DND-41 (cell line): ENCODE measurements around the gene ACOXL.

Experiments used
- ATAC-seq: fragments of 200-7000 bp; cut with Tn5 transposase; 3 replicates; pipeline ENCODE4 v1.9.1; 2021; ENCODE audit warnings: low read depth; ENCODE audit not compliant: insufficient read depth
- DNase-seq: peaks from one replicate; pipeline ENCODE4 v3.0.0-alpha.2; 2020
- H2AFZ ChIP-seq: 2 replicates; pipeline ENCODE4 v1.6.0; 2012; ENCODE audit warnings: low read depth, low read length
- H3K27ac ChIP-seq: 2 replicates; pipeline ENCODE4 v1.5.1; 2012; ENCODE audit warnings: low read length, inconsistent platforms
- H3K27me3 ChIP-seq: fragments of 200-600 bp; sonication (generic); 2 replicates; pipeline ENCODE4 v1.6.0; 2012; ENCODE audit warnings: low read length, mild to moderate bottlenecking, inconsistent platforms; ENCODE audit not compliant: insufficient read depth, poor library complexity
- H3K36me3 ChIP-seq: 2 replicates; pipeline ENCODE4 v1.5.1; 2012; ENCODE audit warnings: low read length, inconsistent platforms; ENCODE audit not compliant: insufficient read depth
- H3K4me1 ChIP-seq: 2 replicates; pipeline ENCODE4 v1.5.1; 2012; ENCODE audit warnings: mild to moderate bottlenecking, low read length; ENCODE audit not compliant: insufficient read depth
- H3K4me2 ChIP-seq: 2 replicates; pipeline ENCODE4 v1.6.0; 2012; ENCODE audit warnings: mild to moderate bottlenecking, moderate library complexity, low read length, inconsistent platforms; ENCODE audit not compliant: insufficient read depth
- H3K4me3 ChIP-seq, 2 experiments: fragments of 200-600 bp in 1 of 2; shearing (Covaris generic) in 1 of 2; 2 replicates each; pipeline ENCODE4 v1.5.1; 2012 to 2016; ENCODE audit warnings: inconsistent platforms in 2 of 2, low read length in 2 of 2, mild to moderate bottlenecking in 2 of 2, low read depth in 1 of 2, moderate library complexity in 1 of 2
- H3K79me2 ChIP-seq: 2 replicates; pipeline ENCODE4 v1.6.0; 2012; ENCODE audit warnings: low read length, inconsistent platforms; ENCODE audit not compliant: insufficient read depth
- H3K9ac ChIP-seq: 2 replicates; pipeline ENCODE4 v1.6.0; 2012; ENCODE audit warnings: low read depth, mild to moderate bottlenecking, inconsistent platforms, low read length, moderate library complexity
- H3K9me3 ChIP-seq: 2 replicates; pipeline ENCODE4 v1.5.1; 2012; ENCODE audit warnings: low read length, moderate library complexity, mild to moderate bottlenecking, inconsistent platforms; ENCODE audit not compliant: insufficient read depth, severe bottlenecking
- H4K20me1 ChIP-seq: 2 replicates; pipeline ENCODE4 v1.6.0; 2012; ENCODE audit warnings: low read length; ENCODE audit not compliant: insufficient read depth
- CTCF ChIP-seq: IDR thresholded peaks from 2 replicates; pipeline ENCODE4 v1.5.1; 2012; ENCODE audit warnings: borderline replicate concordance, low read length, moderate library complexity, mild to moderate bottlenecking; ENCODE audit not compliant: poor library complexity, severe bottlenecking; ENCODE audit errors: extremely low read depth
- EZH2 ChIP-seq: IDR thresholded peaks from 3 replicates; pipeline ENCODE4 v1.6.1; 2012; ENCODE audit warnings: borderline replicate concordance, low read depth, mild to moderate bottlenecking, moderate library complexity, low read length, inconsistent platforms; ENCODE audit not compliant: severe bottlenecking

ACOXL gene

DNA sequence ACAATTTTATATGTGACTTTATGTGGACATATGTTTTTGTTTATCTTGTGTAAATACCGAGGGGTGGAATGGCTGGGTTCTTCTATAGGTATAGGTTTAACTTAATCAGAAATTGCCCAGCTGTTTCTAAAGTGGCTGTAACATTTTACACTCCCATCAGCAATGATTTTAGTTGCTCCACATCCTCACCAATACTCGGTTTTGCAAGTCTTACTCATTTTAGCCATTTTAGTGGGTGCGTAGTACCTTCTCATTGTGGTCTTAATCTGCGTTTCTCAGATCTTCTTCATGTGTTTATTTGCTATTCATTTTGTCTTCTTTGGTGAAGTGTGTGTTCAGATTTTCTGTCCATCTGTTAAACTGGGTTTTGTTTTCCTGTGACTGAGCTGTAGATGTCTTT, 292.9 kb downstream of the ACOXL start:
- Histone ChIP-seq H3K4me3 (no peak overlapping the region), H3K4me2 (no peak overlapping the region), H3K9me3 (peaks cover 2% of the 10 kb centered on the region), H3K27me3 (no peaks in the 10 kb centered on the region), H3K36me3 (no peaks in the 10 kb centered on the region), H3K27ac (no peak overlapping the region), H2AFZ (no peak overlapping the region), H4K20me1 (no peaks in the 10 kb centered on the region), H3K4me1 (no peaks in the 10 kb centered on the region), H3K9ac (no peak overlapping the region), H3K79me2 (no peaks in the 10 kb centered on the region)
- TF ChIP-seq EZH2 (no peak), CTCF (no peak)
- ATAC-seq (no peak), DNase-seq (no peak)

DNA sequence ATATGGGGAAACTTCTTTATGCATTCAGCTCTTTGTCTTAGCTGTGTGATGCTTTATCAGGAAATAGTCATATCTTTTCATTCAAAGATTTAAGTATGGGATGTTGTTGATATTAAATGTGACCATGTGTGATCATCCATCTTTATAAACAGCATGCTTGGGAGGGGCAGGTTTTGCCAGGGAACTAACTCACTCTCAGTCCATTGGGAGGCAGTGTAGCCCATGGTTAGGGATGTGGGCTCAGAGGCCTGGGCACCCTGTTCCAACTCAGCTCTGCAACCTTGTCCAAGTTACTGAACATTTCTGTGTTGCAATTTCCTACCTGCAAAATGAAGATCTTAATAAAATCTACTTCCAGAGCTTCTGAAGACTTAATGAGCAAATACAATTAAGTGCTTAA, 296.3 kb downstream of the ACOXL start:
- DNase-seq, result no peak
- no peaks in the 10 kb centered on the region for H3K36me3 ChIP-seq
- TF ChIP-seq EZH2 (no peak), CTCF (no peak)
- H4K20me1 ChIP-seq, result no peaks in the 10 kb centered on the region
- H3K9me3 ChIP-seq, result peaks cover 2% of the 10 kb centered on the region
- no peak overlapping the region for H2AFZ ChIP-seq
- no peak overlapping the region for H3K4me2 ChIP-seq
- no peak overlapping the region for H3K27ac ChIP-seq
- H3K27me3 ChIP-seq, result no peaks in the 10 kb centered on the region
- H3K9ac ChIP-seq, result no peak overlapping the region
- H3K79me2 ChIP-seq, result no peaks in the 10 kb centered on the region
- H3K4me3 ChIP-seq, result no peak overlapping the region
- no peak for ATAC-seq
- H3K4me1 ChIP-seq, result no peaks in the 10 kb centered on the region

DNA sequence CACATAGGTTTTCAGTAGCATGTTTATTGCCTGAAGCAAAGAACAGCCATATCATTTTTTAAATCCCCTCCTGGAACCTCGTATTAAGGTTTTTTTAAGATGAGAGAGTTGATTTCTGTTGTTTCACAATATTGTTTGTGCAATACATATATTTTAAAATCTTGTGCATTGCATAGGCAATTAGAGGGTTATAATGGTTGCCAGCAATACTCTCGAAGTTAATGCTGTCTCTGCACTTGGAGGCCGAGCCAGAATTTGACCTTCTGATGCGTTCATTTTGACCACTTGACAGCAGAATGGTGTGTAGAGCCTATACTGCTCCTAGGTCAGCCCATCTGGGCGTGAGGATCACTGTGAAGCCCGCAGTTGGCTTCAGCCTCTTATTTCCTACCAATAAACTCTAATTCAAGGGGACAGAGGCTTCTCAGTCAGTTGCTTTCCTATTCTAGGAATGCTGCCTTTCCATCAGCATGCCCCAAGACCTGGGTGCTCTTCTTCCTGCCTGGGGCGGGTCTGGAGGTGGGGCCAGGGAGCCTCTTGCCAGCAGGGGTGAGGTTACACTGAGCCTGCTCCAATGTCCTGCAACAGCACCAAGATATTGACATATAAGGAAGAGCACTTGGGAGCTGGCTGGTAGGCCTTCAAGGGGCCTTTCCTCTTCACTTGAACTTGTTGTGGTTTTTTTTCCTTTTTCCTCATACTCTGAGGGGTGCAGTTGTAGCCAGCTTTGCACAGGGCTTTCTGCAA, 297.0 kb downstream of the ACOXL start:
- ATAC-seq (peak; percentile 31; the same call in 1 of the 3 replicates), DNase-seq (no peak)
- Histone ChIP-seq H3K79me2 (no peaks in the 10 kb centered on the region), H3K4me2 (no peak overlapping the region), H2AFZ (no peak overlapping the region; the same call in 1 of the 2 replicates), H3K27me3 (no peaks in the 10 kb centered on the region), H3K4me3 (no peak overlapping the region), H3K9me3 (peaks cover 2% of the 10 kb centered on the region), H3K36me3 (no peaks in the 10 kb centered on the region), H3K9ac (no peak overlapping the region), H3K4me1 (no peaks in the 10 kb centered on the region), H4K20me1 (no peaks in the 10 kb centered on the region), H3K27ac (no peak overlapping the region)
- TF ChIP-seq EZH2 (no peak), CTCF (no peak)
